HG02981 (cell line): Measurements from ENCODE around the gene UNC13C.

Source experiments
- ATAC-seq: cut with Tn5 transposase; IDR thresholded peaks from one replicate; pipeline ENCODE4 v1.9.1; 2021; ENCODE audit warnings: mild to moderate bottlenecking, moderate library complexity; ENCODE audit not compliant: unreplicated experiment

Gene UNC13C

GRCh38 chr15:54289590-54290136 lies 311.4 kb downstream of the UNC13C start:
- peak; percentile 61 for ATAC-seq

- ATAC-seq = no peak
Measured at GRCh38 chr15:54298396-54298795, 320.2 kb downstream of the UNC13C start.

GRCh38 chr15:54304321-54304720 lies 326.1 kb downstream of the UNC13C start:
- ATAC-seq = no peak

DNA sequence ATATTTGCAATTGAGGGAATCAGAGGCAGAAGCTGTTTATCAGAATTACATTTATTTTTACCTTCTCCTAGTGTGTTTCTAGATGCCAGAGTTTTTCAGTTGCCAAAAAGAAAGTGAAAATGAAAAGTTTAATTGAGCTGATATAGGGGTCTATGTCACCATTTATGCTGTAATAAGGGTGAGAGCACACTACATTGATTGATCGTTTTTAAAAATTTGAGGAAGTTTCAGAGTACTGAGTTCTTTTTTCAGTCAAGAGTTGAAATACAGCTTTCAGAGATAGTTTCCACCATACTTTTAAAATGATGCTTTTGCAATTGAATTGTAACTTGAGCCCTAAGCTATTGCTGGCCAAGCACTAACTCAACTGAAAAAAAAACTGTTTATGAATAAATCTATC lies 326.9 kb downstream of the UNC13C start:
- ATAC-seq = no peak

DNA sequence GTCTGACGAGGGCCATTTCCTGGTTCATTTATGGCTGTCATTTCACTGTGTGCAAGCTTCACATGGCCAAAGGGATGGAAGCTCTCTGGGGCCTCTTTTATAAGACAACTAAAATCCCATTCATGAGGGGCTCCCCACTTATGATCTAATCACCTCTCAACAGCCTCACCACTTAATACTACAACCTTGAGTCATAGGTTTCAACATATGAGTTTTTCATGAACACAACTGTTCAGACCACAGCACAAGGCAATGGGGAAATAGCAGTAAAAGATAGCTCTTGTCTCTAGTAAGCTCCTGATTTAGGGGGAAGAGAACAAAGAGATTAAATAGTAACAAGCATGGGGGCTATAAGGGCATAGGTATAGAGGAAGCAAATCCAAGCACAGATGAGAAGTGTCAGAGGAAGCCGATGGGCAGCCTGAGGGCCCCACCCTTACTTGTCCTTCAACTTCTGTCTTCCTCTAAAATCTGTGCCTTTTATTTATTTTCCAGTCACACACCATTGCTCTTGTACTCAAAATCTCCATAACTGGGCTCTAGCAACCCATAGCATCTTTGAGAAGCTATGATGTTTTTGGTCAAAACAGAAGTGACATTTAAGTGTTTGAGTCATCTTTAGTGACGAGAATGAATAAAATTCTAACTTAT lies 329.1 kb downstream of the UNC13C start:
- ATAC-seq = no peak

GRCh38 chr15:54307926-54308325 lies 329.7 kb downstream of the UNC13C start:
- ATAC-seq = no peak

GRCh38 chr15:54312528-54312927 lies 334.3 kb downstream of the UNC13C start:
- no peak for ATAC-seq

DNA sequence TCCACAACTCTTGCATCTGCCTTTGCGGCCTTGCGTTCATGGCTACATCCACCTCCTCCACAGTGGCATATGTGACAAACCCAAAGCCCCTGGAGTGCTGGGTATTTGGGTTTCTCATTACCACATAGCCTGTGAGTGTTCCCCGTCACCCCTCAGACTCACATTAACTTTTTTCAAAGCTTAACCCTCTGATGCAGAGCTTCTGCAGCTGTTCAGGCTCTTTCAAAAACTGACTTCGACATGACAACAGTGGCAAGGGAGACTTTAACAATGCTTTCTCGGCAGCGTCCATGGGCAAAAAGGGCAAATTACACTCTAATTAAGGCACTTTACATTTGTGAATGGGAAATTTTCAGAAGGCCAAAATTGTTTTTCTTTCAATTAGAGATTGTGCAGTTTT lies 343.2 kb downstream of the UNC13C start:
- no peak for ATAC-seq

- ATAC-seq = no peak
Measured at GRCh38 chr15:54322341-54322740, 344.1 kb downstream of the UNC13C start.

- ATAC-seq = no peak
Measured at GRCh38 chr15:54345301-54345700, 367.1 kb downstream of the UNC13C start.

- ATAC-seq = no peak
Measured at GRCh38 chr15:54345827-54346226, 367.6 kb downstream of the UNC13C start.

DNA sequence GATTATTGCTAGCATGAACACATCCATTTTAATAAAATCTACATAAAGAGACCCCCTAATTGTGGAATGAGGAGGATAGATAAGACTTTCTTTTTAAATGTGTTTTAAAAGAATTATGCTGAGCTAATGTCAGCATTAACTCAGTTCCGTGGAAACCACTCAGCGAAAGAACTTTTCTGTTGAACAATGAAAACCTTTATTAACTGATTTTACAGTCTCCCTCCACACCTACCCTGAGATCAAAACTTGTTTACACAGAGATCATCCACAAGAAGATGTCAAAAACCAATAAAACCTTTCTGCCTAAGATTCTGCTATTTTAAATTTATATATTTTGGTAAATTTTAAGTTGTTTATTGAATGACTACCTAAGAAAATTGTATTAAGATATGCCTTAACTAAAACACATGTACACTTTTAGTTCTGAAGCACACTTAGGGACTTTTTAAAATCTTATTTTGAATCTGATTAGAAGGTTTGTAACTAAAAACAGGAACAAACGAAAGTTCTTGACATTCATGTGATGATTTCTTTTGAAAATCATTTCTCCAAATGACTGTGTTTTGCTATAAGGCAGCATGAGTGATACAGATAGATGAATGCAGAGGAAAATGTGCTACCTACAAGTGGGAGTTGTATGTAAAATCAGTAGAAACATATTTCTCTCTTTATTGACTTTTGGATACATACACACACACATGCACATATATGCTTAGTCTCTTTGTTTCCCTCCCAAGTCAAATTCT lies 369.0 kb downstream of the UNC13C start:
- no peak for ATAC-seq

DNA sequence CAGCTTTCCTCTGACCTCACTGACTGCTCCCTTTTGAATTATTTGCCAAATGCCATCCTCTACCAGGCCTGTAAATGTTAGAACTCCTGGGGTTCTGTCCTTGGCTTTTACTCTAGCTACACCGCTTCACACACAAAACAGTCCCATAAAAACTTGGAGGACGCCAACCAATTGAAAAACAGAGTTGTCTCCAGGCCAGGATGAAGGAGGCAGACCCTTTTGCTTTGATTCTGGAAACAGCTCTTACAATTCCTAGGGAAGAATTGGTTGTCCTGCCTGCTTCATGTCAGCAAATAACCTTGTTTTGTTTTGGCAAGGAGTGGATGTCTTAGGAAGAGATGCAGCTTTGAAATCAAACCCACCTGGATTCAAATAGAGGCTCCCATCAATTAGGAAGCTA lies 375.5 kb downstream of the UNC13C start:
- no peak for ATAC-seq

- no peak for ATAC-seq
Measured at GRCh38 chr15:54354341-54354740, 376.1 kb downstream of the UNC13C start.

- no peak for ATAC-seq
Measured at GRCh38 chr15:54364961-54365360, 386.7 kb downstream of the UNC13C start.

DNA sequence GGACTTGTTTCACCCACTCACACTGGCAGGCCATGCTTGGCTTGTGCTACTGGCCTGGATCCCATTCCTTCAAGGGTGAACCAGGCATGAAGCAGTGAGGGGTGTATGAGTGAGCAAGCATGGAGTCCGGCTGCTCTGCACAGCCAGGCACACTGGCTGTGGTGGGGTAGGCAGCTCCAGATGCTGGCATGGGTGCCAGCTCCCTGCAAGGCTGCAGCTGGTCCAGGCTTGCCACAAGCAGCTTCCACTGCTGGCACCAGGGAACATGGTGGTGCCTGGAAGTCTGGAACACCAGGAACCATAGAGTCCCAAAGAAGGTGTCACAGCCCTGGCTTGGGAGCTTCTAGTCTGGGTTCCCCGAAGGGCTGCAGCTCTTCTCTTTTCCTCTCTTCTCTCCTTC lies 395.1 kb downstream of the UNC13C start:
- ATAC-seq = no peak

GRCh38 chr15:54374184-54374952 lies 396.1 kb downstream of the UNC13C start:
- no peak for ATAC-seq

- ATAC-seq = no peak
Measured at GRCh38 chr15:54387799-54388198, 409.6 kb downstream of the UNC13C start.

DNA sequence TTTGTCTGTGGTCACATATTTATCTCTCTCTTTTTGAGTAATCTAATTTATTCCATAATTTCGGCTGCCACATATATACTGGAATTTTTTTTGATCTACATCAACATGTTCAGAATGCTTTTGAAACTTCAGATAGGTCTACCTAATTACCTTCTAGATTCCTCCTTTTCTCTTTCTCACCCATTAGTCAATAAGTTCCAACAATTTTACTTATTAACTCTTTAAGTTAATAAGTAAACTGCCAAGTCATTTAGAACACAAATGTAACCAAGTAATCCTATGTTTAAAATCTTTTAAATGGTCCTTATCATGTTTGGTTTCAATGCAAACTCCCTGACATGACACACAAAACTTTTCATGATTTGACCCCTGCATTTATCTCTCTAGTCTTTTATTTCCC lies 410.5 kb downstream of the UNC13C start:
- no peak for ATAC-seq

- no peak for ATAC-seq
Measured at GRCh38 chr15:54410481-54410880, 432.2 kb downstream of the UNC13C start.

DNA sequence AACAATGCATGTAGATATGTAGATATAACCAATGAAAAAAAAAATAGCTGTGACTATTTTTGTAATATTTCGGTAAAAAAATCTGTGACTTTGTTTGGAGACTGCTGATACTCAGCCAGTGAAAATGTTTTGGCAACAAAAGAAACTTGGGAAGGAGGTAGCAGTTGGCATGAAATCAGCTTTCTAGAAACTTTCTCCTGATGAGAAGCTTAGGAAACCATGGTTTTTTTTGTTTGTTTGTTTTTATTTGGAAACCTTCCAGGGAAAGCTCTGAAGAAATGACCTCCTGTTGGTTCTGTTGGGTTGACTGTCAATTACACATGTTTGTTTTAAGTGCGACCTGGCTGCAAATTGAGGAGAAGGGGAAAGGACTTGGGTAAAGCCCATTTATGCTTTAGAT lies 445.9 kb downstream of the UNC13C start:
- no peak for ATAC-seq

DNA sequence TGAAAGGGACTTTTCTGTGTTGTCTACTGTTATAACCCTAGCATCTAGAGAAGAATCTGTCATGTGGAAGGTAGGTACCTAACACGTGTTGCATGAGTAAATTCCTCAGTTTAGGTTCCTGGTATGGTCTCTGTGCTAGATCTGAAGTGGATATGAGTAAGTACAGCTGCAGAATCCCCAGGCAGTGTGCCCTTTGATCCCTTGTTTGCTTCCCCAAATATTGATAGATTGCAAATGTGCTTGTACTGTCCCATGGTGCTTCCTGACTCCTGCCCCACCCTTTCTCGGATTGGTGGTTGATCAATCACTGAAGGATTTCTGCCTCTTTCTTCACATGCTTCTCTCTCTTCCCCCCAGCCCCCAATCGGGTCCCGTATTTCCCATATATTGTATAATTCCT lies 450.4 kb downstream of the UNC13C start:
- ATAC-seq = no peak
